ENCODE data around the gene CD46. TPM values are rescaled to one million over a fixed set of nuclear protein-coding genes. Genes with fewer than 3 reads are reported as not detected.

Gene CD46
- total RNA-seq, 1 donor = 92.3 TPM

DNA sequence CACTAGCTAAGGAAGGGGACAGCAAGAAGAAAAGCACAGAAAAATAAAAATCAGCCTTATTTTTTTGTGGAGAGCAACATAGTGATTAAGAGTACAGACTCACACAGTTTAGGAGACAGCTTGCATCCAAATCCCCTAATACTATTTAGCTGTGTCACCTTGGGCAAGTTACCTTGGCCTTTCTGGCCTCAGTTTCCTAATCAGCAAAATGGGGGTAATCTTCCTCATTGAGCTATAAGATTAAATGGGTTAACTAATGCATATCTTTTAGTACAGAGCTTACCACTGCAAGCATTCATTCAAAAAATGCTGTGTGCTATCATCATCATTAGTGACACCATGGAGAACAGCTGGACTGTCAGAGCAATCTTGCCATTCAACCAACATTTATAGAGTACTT, 77.7 kb downstream of the CD46 start:
- TF ChIP-seq, protein P1, sequence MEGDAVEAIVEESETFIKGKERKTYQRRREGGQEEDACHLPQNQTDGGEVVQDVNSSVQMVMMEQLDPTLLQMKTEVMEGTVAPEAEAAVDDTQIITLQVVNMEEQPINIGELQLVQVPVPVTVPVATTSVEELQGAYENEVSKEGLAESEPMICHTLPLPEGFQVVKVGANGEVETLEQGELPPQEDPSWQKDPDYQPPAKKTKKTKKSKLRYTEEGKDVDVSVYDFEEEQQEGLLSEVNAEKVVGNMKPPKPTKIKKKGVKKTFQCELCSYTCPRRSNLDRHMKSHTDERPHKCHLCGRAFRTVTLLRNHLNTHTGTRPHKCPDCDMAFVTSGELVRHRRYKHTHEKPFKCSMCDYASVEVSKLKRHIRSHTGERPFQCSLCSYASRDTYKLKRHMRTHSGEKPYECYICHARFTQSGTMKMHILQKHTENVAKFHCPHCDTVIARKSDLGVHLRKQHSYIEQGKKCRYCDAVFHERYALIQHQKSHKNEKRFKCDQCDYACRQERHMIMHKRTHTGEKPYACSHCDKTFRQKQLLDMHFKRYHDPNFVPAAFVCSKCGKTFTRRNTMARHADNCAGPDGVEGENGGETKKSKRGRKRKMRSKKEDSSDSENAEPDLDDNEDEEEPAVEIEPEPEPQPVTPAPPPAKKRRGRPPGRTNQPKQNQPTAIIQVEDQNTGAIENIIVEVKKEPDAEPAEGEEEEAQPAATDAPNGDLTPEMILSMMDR (IDR thresholded peaks at IDR 0.05; ENCODE audit: insufficient read depth, low read length) = no peak

DNA sequence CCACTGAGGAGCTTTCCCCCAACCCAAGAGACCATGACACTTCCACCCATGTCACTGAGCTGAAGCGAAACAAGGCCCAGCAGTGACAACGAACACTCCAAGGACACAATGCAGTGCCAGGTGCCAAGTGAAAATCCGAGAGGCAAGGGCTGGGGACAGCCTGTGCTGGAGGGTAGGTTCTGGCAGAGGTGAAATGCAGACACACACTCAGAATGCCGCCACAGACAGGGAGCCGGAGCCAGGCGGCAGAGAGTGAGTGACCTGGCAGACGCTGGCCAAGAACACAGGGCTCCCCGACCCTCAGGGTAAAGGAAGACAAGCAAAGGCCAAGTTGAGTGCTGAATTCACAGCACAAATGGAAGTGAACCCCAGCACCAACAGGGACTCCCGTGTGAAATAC, 78.9 kb downstream of the CD46 start:
- TF ChIP-seq, protein P1 (IDR thresholded peaks at IDR 0.05; ENCODE audit: insufficient read depth, low read length) = no peak
- H3K4me3 ChIP-seq (ENCODE audit: low read depth, low read length) = no peak overlapping the region
- no peak for DNase-seq (ENCODE audit: low read depth)

More for the DNA sequence above, 77.7 kb downstream of the CD46 start:
- no peak overlapping the region for H3K4me3 ChIP-seq (ENCODE audit: low read depth, low read length)
- DNase-seq (ENCODE audit: low read depth) = no peak

DNA sequence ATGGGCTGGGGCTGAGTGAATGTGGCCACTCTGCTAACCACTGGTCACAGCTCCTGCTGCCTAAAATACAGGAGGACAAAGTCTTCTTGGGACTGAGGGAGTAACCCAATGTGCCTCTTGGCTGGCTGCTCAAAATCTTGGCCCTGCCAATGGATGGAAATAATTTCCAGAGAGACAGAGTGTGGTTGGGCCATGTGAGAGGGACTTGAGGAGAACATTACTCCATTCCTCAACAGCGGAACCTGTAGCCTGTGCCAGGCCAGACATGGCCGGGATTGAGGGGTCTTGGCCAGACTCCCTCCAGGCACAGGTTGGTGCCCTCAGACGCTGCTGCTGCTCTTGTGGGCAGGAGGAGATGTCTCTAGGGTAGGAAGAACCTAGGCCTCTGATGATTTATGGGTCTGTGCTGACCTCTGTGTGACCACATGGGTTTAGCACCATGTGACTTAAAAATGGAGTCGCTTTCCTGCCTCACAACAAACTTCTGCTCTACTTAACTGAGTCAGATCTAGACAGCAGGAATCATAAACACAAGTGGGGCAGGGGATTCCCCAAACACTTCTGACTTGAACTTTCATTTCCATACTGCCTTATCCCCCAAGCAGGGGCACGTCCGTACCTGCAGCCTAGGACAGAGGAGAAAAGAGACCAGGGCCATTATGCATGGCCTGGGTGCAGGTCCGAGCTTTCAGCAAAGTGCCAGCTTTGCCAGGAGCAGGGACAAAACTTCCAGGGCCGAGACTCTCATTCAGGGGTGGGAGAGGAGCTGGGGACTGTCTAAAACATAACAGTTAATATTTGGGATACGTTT, 79.9 kb downstream of the CD46 start:
- DNase-seq (ENCODE audit: low read depth) = no peak
- H3K4me3 ChIP-seq (ENCODE audit: low read depth, low read length) = no peak overlapping the region
- TF ChIP-seq, protein P1 (IDR thresholded peaks at IDR 0.05; ENCODE audit: insufficient read depth, low read length) = no peak

DNA sequence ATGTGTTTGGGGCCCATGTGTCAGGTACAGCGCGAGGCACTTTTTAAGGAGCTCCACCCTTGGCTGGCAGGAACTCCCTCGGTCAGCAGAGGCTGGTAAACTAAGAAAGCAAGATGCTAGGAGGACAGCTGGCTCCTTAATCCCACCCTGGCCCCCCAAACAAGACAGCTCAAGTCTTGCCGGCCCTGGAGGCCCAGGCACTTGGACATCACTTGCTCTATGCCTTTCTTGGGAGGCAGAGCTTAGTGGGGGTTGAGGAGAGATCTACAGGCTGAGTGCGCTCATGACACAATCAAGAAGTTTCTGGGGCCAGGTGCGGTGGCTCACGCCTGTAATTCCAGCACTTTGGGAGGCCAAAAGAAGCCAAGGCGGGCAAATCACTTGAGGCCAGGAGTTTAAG, 80.9 kb downstream of the CD46 start:
- DNase-seq (ENCODE audit: low read depth) = no peak
- no peak overlapping the region for H3K4me3 ChIP-seq (ENCODE audit: low read depth, low read length)
- TF ChIP-seq, protein P1 (IDR thresholded peaks at IDR 0.05; ENCODE audit: insufficient read depth, low read length) = no peak

DNA sequence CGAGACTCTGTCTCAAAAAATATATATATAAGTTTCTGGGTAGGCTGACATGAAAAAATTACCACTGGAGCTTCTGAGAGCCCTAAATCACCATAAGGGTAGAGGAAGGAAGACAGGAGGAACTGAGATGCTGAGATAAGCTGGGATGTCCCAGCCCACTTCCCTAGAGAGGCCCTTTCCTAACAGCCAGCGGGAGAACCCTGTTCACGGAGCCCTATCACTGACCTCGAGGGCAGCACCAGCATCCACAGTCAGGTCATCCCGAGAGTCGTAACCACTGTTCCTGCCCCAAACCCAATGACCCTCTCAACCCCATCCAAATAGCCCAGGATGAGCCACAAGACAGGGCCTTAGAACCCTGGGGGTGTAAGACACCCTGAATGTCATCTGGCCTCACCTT, 81.5 kb downstream of the CD46 start:
- H3K4me3 ChIP-seq (ENCODE audit: low read depth, low read length) = no peak overlapping the region
- DNase-seq (ENCODE audit: low read depth) = no peak
- TF ChIP-seq, protein P1 (IDR thresholded peaks at IDR 0.05; ENCODE audit: insufficient read depth, low read length) = no peak

DNA sequence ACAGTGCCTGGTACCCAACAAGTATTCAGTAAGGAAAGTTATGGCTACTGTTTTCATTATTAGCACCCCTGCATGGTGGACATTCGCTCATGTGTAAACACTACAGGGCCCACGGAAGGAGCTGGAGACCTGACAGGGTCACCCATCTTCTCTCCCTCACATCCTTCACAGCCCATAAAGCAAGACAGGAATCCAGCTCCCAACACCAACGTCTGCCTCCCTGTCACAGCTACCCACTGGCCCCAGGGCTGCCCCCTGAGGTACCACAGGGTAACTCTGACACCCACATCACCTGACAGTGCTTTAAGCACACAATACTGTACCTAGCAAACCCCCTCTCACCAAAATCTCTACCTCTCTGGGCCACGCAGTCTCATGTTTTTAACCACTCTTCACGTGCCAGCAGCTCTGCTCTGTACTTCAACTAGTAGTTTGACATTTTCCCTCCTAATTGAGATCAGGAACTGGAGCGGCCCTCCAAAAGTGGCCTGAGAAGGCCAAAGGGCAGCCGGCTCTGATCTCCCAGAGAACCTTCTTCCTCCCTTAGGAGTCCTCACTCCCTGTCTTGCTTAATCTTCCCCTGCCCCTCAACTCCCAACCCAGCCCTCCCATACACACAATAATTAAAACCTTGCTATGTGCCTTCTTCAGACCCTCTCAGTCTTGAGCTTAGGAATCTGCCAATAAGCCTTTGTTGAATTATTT, 82.3 kb downstream of the CD46 start:
- no peak overlapping the region for H3K4me3 ChIP-seq (ENCODE audit: low read depth, low read length)
- TF ChIP-seq, protein P1 (IDR thresholded peaks at IDR 0.05; ENCODE audit: insufficient read depth, low read length) = no peak
- DNase-seq (ENCODE audit: low read depth) = no peak

Measured in fibroblast of the aortic adventitia (primary cell).